ENCODE measurements around the gene GDF15.
A peak's percentile ranks its signal among the peaks of the same experiment; 100 is the strongest.
"Not testable (repeated sequence)": the region's sequence is repeated elsewhere in the genome, so short reads cannot be mapped to it uniquely, and the experiment has no call there.

GDF15 gene

GRCh38 chr19:18385675-18386542 is at the start of gene GDF15:
Gene GDF15 (plus strand): TSS chr19:18386158. CDS start chr19:18386190, 32 bp downstream.
- peak; percentile 33 for DNase-seq

- DNase-seq = no peak
These were observed 47.4 kb upstream of the GDF15 start for GRCh38 chr19:18338541-18338940.

- no peak for DNase-seq
These were observed 46.2 kb upstream of the GDF15 start for GRCh38 chr19:18339723-18340122.

- DNase-seq = peak; percentile 87
These were observed 45.6 kb upstream of the GDF15 start, which contains the start of gene PGPEP1 for GRCh38 chr19:18340190-18340989. Gene PGPEP1 (plus strand): TSS chr19:18340598. CDS start chr19:18340682, 84 bp downstream.

GRCh38 chr19:18340990-18341868 is 44.7 kb upstream of the GDF15 start:
- DNase-seq = no peak

GRCh38 chr19:18342090-18342632 is 43.8 kb upstream of the GDF15 start:
- DNase-seq = no peak

- DNase-seq = peak; percentile 26
These were observed 41.4 kb upstream of the GDF15 start for GRCh38 chr19:18344582-18344950.

GRCh38 chr19:18345296-18345695 is 40.7 kb upstream of the GDF15 start:
- no peak for DNase-seq

GRCh38 chr19:18346091-18346490 is 39.9 kb upstream of the GDF15 start:
- no peak for DNase-seq

- no peak for DNase-seq
These were observed 37.8 kb upstream of the GDF15 start for GRCh38 chr19:18348171-18348570.

- not testable (repeated sequence) for DNase-seq
These were observed 37.1 kb upstream of the GDF15 start for GRCh38 chr19:18348818-18349339.

- DNase-seq = peak; percentile 60
These were observed 36.3 kb upstream of the GDF15 start for GRCh38 chr19:18349524-18350128.

GRCh38 chr19:18350490-18350889 is 35.5 kb upstream of the GDF15 start:
- no peak for DNase-seq

GRCh38 chr19:18351544-18351943 is 34.4 kb upstream of the GDF15 start:
- DNase-seq = no peak

GRCh38 chr19:18353378-18354005 is 32.5 kb upstream of the GDF15 start:
- no peak for DNase-seq

GRCh38 chr19:18354743-18355142 is 31.2 kb upstream of the GDF15 start:
- not testable (repeated sequence) for DNase-seq

GRCh38 chr19:18357041-18357440 is 28.9 kb upstream of the GDF15 start:
- no peak for DNase-seq

GRCh38 chr19:18361646-18362045 is 24.3 kb upstream of the GDF15 start:
- no peak for DNase-seq

GRCh38 chr19:18362934-18363542 is 22.9 kb upstream of the GDF15 start:
- DNase-seq = no peak

GRCh38 chr19:18363787-18364186 is 22.2 kb upstream of the GDF15 start:
- DNase-seq = no peak

Data from eye (tissue), 1 donor.